Activated T-helper 1 cell treated with anti-CD3 and anti-CD28 coated beads, Interleukin-12 subunit alpha, Interleukin-12 subunit beta, Interleukin-2, Interleukin-4 antibody, amounts not matched to agents 30 ng/mL and 10 ng/mL and 1 ng/mL, durations not matched to agents 14 hours and 24 hours and 36 hours (primary cell): ENCODE data around the gene MDGA2. TPM values are rescaled to one million over a fixed set of nuclear protein-coding genes. Genes with fewer than 3 reads are reported as not detected.

Experiments
- DNase-seq: peaks from one replicate; pipeline ENCODE4 v3.0.0; 2021; ENCODE audit warnings: low spot score
- H3K27ac Mint-ChIP-seq: one replicate; pipeline ENCODE4 v1.8.0; 2021; ENCODE audit warnings: mild to moderate bottlenecking, mixed read lengths
- H3K27me3 Mint-ChIP-seq: one replicate; pipeline ENCODE4 v1.8.0; 2022; ENCODE audit warnings: mild to moderate bottlenecking, moderate library complexity, mixed read lengths; ENCODE audit not compliant: insufficient read depth
- H3K36me3 Mint-ChIP-seq: one replicate; pipeline ENCODE4 v1.8.0; 2021; ENCODE audit warnings: low read depth, mixed read lengths
- H3K4me1 Mint-ChIP-seq: one replicate; pipeline ENCODE4 v1.8.0; 2021; ENCODE audit warnings: low read depth, mixed read lengths
- H3K4me3 Mint-ChIP-seq: one replicate; pipeline ENCODE4 v1.8.0; 2021; ENCODE audit warnings: mild to moderate bottlenecking, moderate library complexity, mixed read lengths
- H3K9me3 Mint-ChIP-seq: one replicate; pipeline ENCODE4 v1.8.0; 2021; ENCODE audit warnings: mixed read lengths
- intact Hi-C: fragments of 100-400 bp; cut with micrococcal nuclease; formaldehyde crosslinking; loops from one replicate; pipeline ENCODE4 v1.15.1; 2024
- total RNA-seq: library from RNA; stranded (reverse); gene quantifications from 2 replicates; pipeline ENCODE4 v1.2.3, GENCODE V29; 2022

The MDGA2 gene
- total RNA-seq, 1 donor from 2014 or later: not detected

- no peak for DNase-seq
- peaks cover 20% of the 10 kb centered on the region for H3K9me3 Mint-ChIP-seq
- no peaks in the 10 kb centered on the region for H3K4me1 Mint-ChIP-seq
- intact Hi-C loops: no loop called here
- H3K36me3 Mint-ChIP-seq: no peaks in the 10 kb centered on the region
- H3K4me3 Mint-ChIP-seq: no peak overlapping the region
- no peak overlapping the region for H3K27ac Mint-ChIP-seq
- H3K27me3 Mint-ChIP-seq: no peaks in the 10 kb centered on the region
Observed at GRCh38 chr14:47595552-47595951, 79.9 kb downstream of the MDGA2 start.

GRCh38 chr14:47590767-47591495, 84.5 kb downstream of the MDGA2 start:
- Mint-ChIP-seq H3K27me3 (no peaks in the 10 kb centered on the region), H3K9me3 (peaks cover 13% of the 10 kb centered on the region), H3K27ac (no peak overlapping the region), H3K4me1 (no peaks in the 10 kb centered on the region), H3K36me3 (no peaks in the 10 kb centered on the region), H3K4me3 (no peak overlapping the region)
- intact Hi-C loops: no loop called here
- DNase-seq: no peak

GRCh38 chr14:47585447-47585846, 90.0 kb downstream of the MDGA2 start:
- no peaks in the 10 kb centered on the region for H3K36me3 Mint-ChIP-seq
- intact Hi-C loops: no loop called here
- H3K4me3 Mint-ChIP-seq: no peak overlapping the region

DNA sequence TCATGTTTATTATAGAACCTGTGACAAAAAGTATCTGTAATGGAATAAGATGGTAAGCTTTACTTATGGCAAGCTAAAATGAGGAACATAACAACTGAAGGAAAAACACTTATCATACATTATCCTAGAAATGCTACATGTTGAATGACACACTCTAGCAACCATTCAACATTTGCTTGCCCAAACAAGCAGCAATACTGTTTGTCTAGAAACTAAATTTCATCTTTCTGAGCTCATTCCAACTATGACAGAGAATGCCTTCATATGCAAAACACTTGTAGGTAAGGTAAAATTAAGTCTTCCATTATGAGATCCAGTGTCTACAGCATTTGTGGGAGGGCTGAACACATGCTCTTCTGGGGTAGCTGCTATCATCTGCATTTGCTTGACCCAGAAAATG, 108.1 kb downstream of the MDGA2 start:
- peaks cover 29% of the 10 kb centered on the region for H3K9me3 Mint-ChIP-seq
- intact Hi-C loops: no loop called here
- H3K4me1 Mint-ChIP-seq: no peaks in the 10 kb centered on the region
- H3K36me3 Mint-ChIP-seq: no peaks in the 10 kb centered on the region
- no peak overlapping the region for H3K4me3 Mint-ChIP-seq
- no peaks in the 10 kb centered on the region for H3K27me3 Mint-ChIP-seq
- no peak overlapping the region for H3K27ac Mint-ChIP-seq
- DNase-seq: no peak

More at GRCh38 chr14:47585447-47585846, 90.0 kb downstream of the MDGA2 start:
- Mint-ChIP-seq H3K27me3 (no peaks in the 10 kb centered on the region), H3K4me1 (no peaks in the 10 kb centered on the region), H3K9me3 (peaks cover 4% of the 10 kb centered on the region), H3K27ac (no peak overlapping the region)
- DNase-seq: no peak

- H3K4me1 Mint-ChIP-seq: no peaks in the 10 kb centered on the region
- H3K27me3 Mint-ChIP-seq: no peaks in the 10 kb centered on the region
- H3K27ac Mint-ChIP-seq: no peak overlapping the region
- peaks cover 13% of the 10 kb centered on the region for H3K9me3 Mint-ChIP-seq
- no peaks in the 10 kb centered on the region for H3K36me3 Mint-ChIP-seq
- DNase-seq: no peak
- intact Hi-C loops: no loop called here
- no peak overlapping the region for H3K4me3 Mint-ChIP-seq
Observed at GRCh38 chr14:47557894-47558293, 117.5 kb downstream of the MDGA2 start.

DNA sequence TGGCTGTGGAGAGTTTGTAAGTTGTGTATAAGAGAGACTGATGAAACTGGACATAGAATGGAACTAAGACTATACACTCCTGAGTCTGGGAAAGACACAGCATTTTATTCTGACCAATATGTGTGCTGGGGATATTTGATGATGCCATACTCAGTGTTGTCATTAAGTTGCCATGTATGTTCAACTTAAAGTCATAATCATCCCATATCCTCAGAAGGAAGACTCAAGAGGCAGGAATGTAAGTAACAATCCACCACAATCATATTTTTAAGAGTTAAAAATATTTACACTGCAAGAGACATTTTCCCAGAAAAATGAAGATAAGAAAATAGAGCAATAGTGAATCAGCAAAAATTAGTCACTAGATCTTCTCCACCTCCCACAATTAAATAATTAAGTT, 120.1 kb downstream of the MDGA2 start:
- Mint-ChIP-seq H3K36me3 (no peaks in the 10 kb centered on the region), H3K4me1 (no peaks in the 10 kb centered on the region), H3K27me3 (no peaks in the 10 kb centered on the region), H3K27ac (no peak overlapping the region), H3K4me3 (no peak overlapping the region), H3K9me3 (peaks cover under 1% of the 10 kb centered on the region)
- intact Hi-C loops: no loop called here
- no peak for DNase-seq

- Mint-ChIP-seq H3K4me1 (no peaks in the 10 kb centered on the region), H3K9me3 (no peaks in the 10 kb centered on the region), H3K4me3 (no peak overlapping the region), H3K36me3 (no peaks in the 10 kb centered on the region), H3K27ac (no peak overlapping the region), H3K27me3 (no peaks in the 10 kb centered on the region)
- no peak for DNase-seq
- intact Hi-C loops: no loop called here
Observed at GRCh38 chr14:47549886-47550285, 125.5 kb downstream of the MDGA2 start.

- intact Hi-C loops: no loop called here
- Mint-ChIP-seq H3K36me3 (no peaks in the 10 kb centered on the region), H3K9me3 (no peaks in the 10 kb centered on the region), H3K4me3 (no peak overlapping the region), H3K27ac (no peak overlapping the region), H3K27me3 (no peaks in the 10 kb centered on the region), H3K4me1 (no peaks in the 10 kb centered on the region)
- DNase-seq: no peak
Observed at GRCh38 chr14:47543459-47543858, 131.9 kb downstream of the MDGA2 start.

DNA sequence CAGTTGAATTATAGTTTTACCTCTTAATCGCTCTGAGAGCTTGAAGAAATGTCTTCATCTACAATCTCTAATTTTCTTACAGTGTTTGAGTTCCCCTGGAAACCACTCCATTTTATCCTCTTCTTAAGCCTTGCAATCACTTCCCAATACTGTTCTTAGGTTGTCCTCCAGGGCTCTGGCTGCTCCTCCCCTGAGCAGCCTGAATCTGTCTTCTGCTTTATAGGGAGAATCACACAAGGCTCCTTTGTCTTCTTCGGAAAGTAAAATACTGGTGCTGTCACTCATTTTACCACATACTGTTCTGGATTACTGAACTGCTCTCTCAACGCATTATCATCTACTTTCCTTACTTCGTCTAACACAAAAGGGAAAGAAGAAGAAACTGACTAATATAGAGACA, 133.7 kb downstream of the MDGA2 start:
- no peaks in the 10 kb centered on the region for H3K27me3 Mint-ChIP-seq
- no peak overlapping the region for H3K4me3 Mint-ChIP-seq
- no peak overlapping the region for H3K27ac Mint-ChIP-seq
- intact Hi-C loops: no loop called here
- DNase-seq: no peak
- no peaks in the 10 kb centered on the region for H3K36me3 Mint-ChIP-seq
- H3K9me3 Mint-ChIP-seq: no peaks in the 10 kb centered on the region
- H3K4me1 Mint-ChIP-seq: no peaks in the 10 kb centered on the region

DNA sequence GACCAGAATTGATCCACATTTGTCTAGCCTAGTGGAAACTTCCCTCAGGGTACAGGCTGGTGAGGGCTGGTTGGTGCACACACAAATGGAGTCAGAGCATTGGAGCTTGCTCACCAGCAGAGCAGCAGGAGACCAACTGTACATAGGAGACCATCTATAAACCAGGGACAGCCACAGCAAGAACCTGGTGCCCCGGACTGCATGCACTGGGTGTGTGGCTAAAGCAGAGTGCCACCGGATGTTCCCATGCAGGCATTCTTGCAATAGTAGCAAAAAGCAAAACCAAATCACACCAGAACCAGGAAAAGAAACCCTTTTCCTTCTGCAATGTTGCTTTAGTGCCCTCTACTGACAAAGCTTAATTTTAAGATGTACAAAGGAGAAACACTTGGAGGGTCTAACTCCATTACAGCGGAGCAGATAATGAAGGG, 136.4 kb downstream of the MDGA2 start:
- H3K9me3 Mint-ChIP-seq: no peaks in the 10 kb centered on the region
- no peak overlapping the region for H3K4me3 Mint-ChIP-seq
- H3K27ac Mint-ChIP-seq: no peak overlapping the region
- H3K27me3 Mint-ChIP-seq: no peaks in the 10 kb centered on the region
- H3K4me1 Mint-ChIP-seq: no peaks in the 10 kb centered on the region
- DNase-seq: no peak
- intact Hi-C loops: no loop called here
- no peaks in the 10 kb centered on the region for H3K36me3 Mint-ChIP-seq

GRCh38 chr14:47536341-47536740, 139.1 kb downstream of the MDGA2 start:
- Mint-ChIP-seq H3K36me3 (no peaks in the 10 kb centered on the region), H3K27me3 (no peaks in the 10 kb centered on the region), H3K9me3 (peaks cover 8% of the 10 kb centered on the region), H3K27ac (no peak overlapping the region), H3K4me3 (no peak overlapping the region), H3K4me1 (no peaks in the 10 kb centered on the region)
- intact Hi-C loops: no loop called here
- no peak for DNase-seq

DNA sequence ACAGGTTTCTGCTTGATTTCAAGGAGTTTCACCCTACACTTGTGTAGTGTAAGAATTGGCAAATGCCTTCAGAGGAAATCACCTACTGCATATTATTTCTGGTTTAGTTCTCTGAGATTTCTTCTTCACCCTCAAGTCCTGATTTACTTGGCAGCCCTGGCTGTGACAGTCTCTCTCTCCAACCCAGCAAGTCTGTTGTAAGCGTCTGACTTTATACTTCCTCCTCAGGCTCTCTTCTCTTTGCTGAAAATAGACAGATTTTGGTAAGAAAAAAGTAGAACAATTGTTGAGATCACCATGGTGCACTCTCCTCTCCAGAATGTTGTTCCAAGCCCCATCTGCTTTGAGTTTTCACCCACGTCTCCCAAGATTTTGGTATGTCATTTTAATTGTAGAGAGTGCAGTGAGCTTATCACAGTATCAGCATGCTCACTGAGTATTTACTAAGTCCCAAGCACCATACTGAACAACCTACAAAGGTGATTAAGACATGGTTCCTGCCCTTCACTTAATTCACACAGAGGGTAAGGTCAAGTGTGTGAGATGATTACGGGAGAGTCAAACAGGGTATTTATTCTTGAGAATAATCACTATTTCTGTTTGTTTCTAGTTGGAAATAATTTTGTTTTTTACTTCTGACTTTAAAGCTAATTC, 148.7 kb downstream of the MDGA2 start:
- Mint-ChIP-seq H3K36me3 (no peaks in the 10 kb centered on the region), H3K27ac (no peak overlapping the region), H3K4me1 (no peaks in the 10 kb centered on the region), H3K4me3 (no peak overlapping the region), H3K9me3 (peaks cover 5% of the 10 kb centered on the region), H3K27me3 (no peaks in the 10 kb centered on the region)
- intact Hi-C loops: no loop called here
- DNase-seq: no peak

DNA sequence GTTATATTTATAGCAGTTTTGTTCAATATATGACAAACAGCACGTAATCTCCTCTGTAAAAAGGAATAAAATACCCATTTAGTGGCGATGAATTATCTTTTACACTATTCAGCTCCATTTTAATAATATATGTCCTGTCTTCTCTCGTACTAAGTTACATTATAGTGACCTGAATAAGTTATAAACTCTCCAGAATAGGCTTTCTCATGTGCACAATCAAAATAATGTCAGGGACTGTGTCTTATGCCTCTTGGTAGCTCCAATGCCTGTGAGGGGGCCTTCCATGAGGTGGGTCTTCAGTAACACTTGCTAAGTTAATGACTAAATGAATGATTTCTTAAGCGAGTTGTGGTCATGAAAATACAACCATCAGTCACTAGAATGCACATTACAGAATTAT, 150.9 kb downstream of the MDGA2 start:
- Mint-ChIP-seq H3K36me3 (no peaks in the 10 kb centered on the region), H3K27me3 (no peaks in the 10 kb centered on the region), H3K4me1 (no peaks in the 10 kb centered on the region), H3K4me3 (no peak overlapping the region), H3K9me3 (no peaks in the 10 kb centered on the region), H3K27ac (no peak overlapping the region)
- no peak for DNase-seq
- intact Hi-C loops: no loop called here
